HG02970 (cell line): ENCODE results near the gene PML.

Experiments used
- ATAC-seq: cut with Tn5 transposase; IDR thresholded peaks from one replicate; pipeline ENCODE4 v1.9.1; 2021; ENCODE audit warnings: mild to moderate bottlenecking, moderate library complexity, moderate number of reproducible peaks; ENCODE audit not compliant: unreplicated experiment, low FRiP score

PML gene

DNA sequence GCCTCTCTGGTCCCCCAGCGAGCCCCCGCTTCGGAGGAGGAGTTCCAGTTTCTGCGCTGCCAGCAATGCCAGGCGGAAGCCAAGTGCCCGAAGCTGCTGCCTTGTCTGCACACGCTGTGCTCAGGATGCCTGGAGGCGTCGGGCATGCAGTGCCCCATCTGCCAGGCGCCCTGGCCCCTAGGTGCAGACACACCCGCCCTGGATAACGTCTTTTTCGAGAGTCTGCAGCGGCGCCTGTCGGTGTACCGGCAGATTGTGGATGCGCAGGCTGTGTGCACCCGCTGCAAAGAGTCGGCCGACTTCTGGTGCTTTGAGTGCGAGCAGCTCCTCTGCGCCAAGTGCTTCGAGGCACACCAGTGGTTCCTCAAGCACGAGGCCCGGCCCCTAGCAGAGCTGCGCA, 3.5 kb downstream of the PML start:
- ATAC-seq = no peak

DNA sequence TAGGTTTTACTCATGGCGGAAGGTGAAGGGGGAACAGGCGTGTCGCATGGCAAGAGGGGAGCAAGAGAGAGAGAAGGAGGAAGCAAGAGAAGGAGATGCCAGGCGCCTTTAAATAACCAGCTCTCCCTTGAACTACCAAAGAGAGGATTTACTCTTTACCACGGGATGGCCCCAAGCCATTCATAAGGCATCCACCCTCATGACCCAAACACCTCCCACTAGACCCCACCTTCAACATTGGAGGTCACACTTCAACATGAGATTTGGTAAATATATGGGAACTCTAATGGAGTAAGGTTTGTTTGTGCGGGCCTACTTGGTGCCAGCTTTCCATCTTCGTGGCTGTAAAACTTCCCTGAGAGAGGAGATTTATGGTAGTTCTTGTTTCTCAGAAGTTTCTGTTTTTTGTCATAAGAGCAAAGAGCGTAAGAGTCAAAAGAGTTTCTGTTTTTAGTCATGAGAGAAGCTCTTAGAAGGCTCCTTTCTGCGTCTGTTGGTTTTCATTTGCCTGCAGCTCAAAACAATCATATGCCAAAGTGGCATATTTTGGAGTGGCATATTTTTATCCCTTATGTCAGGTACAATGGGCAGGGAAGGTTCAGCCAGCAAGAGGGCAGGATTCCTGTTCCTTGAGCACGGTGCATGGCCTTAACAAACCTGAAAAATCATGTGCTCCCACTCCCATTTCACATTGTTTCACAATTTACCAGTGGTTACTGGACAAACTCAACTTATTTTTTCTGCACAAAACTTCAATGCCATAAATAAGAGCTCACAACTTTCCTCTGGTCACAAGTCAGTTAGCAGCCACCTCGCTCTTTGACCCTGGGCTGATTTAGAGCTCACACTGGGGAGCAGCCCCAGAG, 12.5 kb downstream of the PML start:
- no peak for ATAC-seq

DNA sequence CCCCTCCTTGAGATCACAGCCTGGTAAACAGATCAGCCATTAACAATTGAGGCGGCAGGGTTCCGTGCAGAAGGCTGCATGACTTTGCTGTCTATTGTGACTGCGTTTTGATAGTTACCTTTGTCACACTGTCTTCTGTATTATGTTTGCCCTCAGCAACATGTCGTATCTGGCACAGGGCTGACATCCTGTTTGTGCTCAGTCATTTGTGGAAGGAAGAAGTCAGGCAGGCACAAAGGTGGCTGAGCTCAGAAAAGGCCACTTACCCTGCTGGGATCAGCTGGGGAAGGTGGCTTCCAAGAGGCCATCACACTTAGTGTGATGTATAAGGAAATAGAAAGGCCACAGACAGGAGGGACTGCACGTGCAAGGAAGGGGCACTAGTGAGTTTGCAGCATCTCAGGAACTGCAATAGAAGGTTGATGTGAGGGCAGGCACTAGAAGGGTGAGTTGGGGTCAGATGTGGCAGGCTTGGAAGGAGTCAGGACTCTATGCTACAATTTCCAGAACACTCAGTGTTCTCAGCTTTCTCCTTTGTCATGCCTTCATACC, 13.4 kb downstream of the PML start:
- no peak for ATAC-seq

- no peak for ATAC-seq
Observed at GRCh38 chr15:74008901-74009300, 14.4 kb downstream of the PML start.

DNA sequence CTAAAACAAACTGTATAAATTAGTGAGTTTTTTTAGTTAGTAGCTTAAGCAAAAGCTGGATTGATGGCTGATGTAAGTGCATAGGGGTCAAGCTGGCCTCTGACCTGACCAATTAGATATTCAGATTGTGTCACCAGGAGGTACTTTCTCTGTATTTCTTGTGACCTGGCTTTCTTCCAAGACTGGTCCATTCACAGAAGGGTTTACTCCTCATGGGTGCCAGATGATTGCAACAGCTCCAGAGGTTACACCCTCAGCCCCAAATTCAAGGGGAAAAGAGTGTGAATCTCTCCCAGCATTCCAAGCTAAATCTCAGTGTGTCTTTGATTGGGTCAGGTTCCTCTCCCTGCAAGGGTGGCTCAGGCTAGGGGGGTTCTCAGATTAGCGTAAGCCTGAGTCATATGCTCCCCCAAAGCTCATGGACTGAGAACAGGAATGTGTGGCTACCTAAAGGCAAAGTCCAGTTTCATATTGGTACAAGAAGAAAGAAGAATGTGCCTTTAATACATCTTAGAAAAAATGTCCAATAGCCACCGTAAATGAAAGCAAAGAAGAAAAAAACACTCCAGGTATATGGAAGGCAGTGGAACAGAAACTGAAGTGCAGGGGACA, 16.5 kb downstream of the PML start:
- no peak for ATAC-seq

DNA sequence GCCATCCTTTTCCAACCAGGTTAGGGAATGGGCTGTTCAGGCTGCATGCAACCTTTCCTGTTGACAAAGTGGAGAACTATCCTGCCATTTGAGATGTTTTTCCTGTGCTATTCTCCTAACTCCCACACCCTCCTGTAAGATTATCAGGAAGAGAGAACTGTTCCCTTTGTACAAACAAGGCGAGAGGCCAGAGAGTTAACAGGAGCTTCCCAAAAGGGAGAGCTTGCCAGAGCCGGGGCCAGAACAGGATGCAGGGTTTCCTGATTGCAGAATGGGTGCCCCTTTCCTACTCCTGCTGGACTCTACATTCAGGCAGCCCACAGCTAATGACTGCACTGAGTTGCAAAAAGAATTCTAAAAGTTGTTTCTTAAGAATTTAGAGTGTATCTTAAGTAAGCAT, 17.1 kb downstream of the PML start:
- no peak for ATAC-seq

GRCh38 chr15:74013374-74013894, 18.9 kb downstream of the PML start:
- no peak for ATAC-seq

- ATAC-seq = no peak
Observed at GRCh38 chr15:74019734-74020133, 25.2 kb downstream of the PML start.

GRCh38 chr15:74022706-74023470, 28.4 kb downstream of the PML start:
- ATAC-seq = no peak

DNA sequence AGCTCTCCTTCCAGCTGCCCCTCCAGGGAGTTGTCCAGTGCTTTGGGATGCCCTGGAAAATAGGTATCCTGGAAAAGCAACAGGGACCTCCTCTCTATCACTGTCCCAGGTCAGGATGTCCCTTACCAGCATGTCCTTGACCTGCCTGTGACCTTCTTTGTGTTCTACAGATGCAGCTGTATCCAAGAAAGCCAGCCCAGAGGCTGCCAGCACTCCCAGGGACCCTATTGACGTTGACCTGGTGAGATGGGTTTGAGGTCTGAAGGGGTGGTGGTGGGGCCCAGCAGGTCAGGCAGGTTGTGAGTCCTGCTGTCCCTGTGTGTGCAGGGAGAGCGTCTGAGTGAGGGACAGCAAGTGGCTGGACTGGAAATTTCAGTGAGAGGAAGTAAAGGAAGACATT, 30.2 kb downstream of the PML start:
- no peak for ATAC-seq

GRCh38 chr15:74025436-74025835, 30.9 kb downstream of the PML start:
- no peak for ATAC-seq

DNA sequence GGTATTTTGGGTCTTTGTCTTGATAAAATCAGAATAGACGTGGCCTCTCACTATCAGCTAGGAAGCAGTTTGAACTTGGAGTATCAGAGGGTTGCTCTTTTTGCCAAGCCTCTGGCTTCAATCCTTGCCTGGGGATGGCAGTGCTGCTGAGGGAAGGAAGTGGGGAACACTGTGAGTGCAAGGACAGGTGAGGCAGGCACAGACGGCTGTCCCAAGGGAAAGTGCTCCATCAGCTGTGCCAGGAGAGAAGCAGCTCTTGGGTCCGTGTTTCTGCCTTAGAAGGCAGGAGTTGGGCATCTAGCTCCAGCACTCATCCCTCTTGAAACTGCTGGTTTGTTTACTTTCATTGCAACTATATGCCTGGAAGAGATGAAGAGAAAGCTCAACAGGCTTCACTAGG, 33.2 kb downstream of the PML start:
- ATAC-seq = no peak

- no peak for ATAC-seq
Observed at GRCh38 chr15:74028646-74029045, 34.1 kb downstream of the PML start.

DNA sequence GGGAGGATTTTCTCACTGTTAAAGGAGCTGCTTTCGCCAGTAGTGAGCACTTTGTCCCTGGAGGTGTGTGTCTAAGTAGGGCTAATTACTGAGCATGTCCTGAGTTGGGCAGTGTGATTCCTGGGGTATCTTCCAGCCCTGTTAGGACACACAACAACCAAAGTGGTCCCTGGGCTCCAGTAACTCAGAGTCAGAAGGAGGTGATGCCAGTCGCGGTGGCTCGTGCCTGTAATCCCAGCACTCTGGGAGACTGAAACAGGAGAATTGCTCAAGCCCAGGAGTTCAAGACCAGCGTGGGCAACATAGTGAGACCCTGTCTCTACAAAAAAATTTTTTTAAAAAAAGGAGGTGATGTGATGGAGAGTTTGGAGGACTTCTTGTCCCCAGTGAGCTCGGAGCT, 37.5 kb downstream of the PML start:
- no peak for ATAC-seq

- no peak for ATAC-seq
Observed at GRCh38 chr15:74032606-74033561, 38.4 kb downstream of the PML start.

DNA sequence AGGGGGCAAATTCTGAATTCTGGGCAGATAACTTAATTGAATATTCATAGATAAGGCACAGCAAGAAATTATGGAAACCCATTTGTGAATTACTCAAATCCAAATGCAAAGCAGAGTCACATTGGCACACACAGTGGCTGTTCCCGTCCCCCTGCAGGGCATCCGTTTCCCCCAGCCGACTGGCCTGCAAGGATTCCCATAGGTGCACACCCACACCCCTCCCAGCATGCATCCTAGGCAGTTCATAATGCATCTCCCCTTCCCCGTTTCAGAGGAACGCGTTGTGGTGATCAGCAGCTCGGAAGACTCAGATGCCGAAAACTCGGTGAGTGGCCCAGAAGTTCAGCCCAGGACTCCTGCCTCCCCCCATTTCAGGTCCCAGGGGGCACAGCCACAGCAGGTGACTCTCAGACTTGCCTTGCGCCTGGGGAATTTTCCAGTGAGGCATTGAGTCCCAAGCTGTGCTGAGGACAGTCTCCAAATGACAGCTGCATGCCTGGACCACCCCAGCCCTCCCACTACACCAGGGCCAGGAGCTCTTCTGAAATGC, 39.8 kb downstream of the PML start:
- no peak for ATAC-seq

DNA sequence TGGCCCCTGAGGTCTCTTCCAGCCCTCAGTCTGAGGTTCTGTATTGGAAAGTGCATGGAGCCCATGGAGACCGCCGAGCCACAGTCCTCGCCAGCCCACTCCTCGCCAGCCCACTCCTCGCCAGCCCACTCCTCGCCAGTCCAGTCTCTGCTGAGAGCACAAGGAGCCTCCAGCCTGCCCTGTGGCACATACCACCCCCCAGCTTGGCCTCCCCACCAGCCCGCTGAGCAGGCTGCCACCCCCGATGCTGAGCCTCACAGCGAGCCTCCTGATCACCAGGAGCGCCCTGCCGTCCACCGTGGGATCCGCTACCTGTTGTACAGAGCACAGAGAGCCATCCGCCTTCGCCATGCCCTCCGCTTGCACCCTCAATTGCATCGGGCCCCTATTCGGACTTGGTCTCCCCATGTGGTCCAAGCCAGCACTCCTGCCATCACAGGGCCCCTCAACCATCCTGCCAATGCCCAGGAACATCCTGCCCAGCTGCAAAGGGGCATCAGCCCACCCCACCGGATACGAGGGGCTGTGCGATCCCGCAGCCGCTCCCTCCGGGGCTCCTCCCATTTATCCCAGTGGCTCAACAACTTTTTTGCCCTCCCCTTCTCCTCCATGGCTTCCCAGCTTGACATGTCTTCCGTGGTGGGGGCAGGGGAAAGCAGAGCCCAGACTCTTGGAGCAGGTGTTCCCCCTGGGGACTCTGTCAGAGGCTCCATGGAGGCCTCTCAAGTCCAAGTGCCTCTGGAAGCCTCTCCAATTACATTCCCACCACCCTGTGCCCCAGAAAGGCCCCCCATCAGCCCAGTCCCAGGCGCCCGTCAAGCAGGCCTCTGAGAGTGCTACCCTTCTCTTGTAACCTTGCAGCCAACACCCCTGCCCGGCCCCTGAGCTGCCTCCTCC, 40.9 kb downstream of the PML start:
- no peak for ATAC-seq
